ENCODE data around the gene NCKAP5. TPM values are rescaled to one million over a fixed set of nuclear protein-coding genes. Genes with fewer than 3 reads are reported as not detected.

The NCKAP5 gene
- total RNA-seq, 1 experiment from 2014 or later, result 3.2 TPM

- Histone ChIP-seq H3K9me2 (replicated peaks; ENCODE audit: low read length) (no peaks in the 10 kb centered on the region), H3K9me3 (ENCODE audit: low read length) (no peaks in the 10 kb centered on the region), H3K4me3 (ENCODE audit: low read length) (no peak overlapping the region), H3K4me1 (ENCODE audit: insufficient read depth, low read length) (no peaks in the 10 kb centered on the region), H4K20me1 (ENCODE audit: low read length) (no peaks in the 10 kb centered on the region), H3K27me3 (ENCODE audit: low read length) (no peaks in the 10 kb centered on the region), H2AFZ (ENCODE audit: low read length) (no peak overlapping the region), H3K27ac (ENCODE audit: low read length) (no peak overlapping the region), H3K9ac (ENCODE audit: low read length) (no peak overlapping the region), H3K4me2 (ENCODE audit: low read length) (no peak overlapping the region), H3F3A (ENCODE audit: low read length, unreplicated experiment) (no peaks in the 10 kb centered on the region), H3K79me2 (ENCODE audit: low read length) (no peaks in the 10 kb centered on the region), H3K36me3 (ENCODE audit: low read depth, low read length) (no peaks in the 10 kb centered on the region)
- ATAC-seq, result no peak
- no TSS peak for BruUV-seq (replicated peaks)
- intact Hi-C loops (cut with micrococcal nuclease), result no loop called here
- CTCF ChIA-PET, result no interaction called here
- no peak for DNase-seq
- no peak for TF ChIP-seq EZH2 (IDR thresholded peaks at IDR 0.05; ENCODE audit: low read length, unreplicated experiment)
- no peak for TF ChIP-seq CTCF (conservative IDR thresholded peaks at IDR 0.05; ENCODE audit: low read depth, low read length)
- TF ChIP-seq EZH2phosphoT487 (IDR thresholded peaks at IDR 0.05; ENCODE audit: borderline replicate concordance, low read length), result no peak
- POLR2A ChIA-PET (ENCODE audit: unreplicated experiment), result no interaction called here
These were observed 813.3 kb downstream of the NCKAP5 start for GRCh38 chr2:132754867-132755472.

DNA sequence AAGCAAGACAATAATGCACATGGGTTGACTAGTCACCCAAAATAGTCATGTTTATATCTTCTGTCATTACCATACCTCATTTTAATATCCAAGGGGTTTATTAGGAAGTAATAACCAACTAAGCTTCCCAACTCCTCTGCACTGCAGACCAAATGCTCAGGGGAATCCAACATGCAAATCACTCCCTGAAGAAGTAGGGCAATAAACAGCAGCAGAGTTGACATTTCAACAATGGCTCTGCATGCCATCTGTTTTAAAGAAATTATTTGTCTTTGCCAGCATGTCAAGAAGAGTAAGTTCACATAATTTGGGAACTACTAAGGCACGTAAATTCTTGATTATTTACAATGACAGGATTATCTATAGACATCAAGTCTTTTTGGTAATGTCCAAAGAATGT lies 813.9 kb downstream of the NCKAP5 start:
- DNase-seq (no peak), ATAC-seq (no peak)
- Histone ChIP-seq H2AFZ (ENCODE audit: low read length) (no peak overlapping the region), H3K27ac (ENCODE audit: low read length) (no peak overlapping the region), H3K9me2 (replicated peaks; ENCODE audit: low read length) (no peaks in the 10 kb centered on the region), H3K9ac (ENCODE audit: low read length) (no peak overlapping the region), H3K36me3 (ENCODE audit: low read depth, low read length) (no peaks in the 10 kb centered on the region), H3K9me3 (ENCODE audit: low read length) (no peaks in the 10 kb centered on the region), H3K79me2 (ENCODE audit: low read length) (no peaks in the 10 kb centered on the region), H3F3A (ENCODE audit: low read length, unreplicated experiment) (no peaks in the 10 kb centered on the region), H3K27me3 (ENCODE audit: low read length) (no peaks in the 10 kb centered on the region), H3K4me3 (ENCODE audit: low read length) (no peak overlapping the region), H3K4me2 (ENCODE audit: low read length) (no peak overlapping the region), H3K4me1 (ENCODE audit: insufficient read depth, low read length) (no peaks in the 10 kb centered on the region), H4K20me1 (ENCODE audit: low read length) (no peaks in the 10 kb centered on the region)
- intact Hi-C loops (cut with micrococcal nuclease), result no loop called here
- ChIA-PET CTCF (no interaction called here), POLR2A (ENCODE audit: unreplicated experiment) (no interaction called here)
- TF ChIP-seq EZH2phosphoT487 (IDR thresholded peaks at IDR 0.05; ENCODE audit: borderline replicate concordance, low read length), result no peak
- TF ChIP-seq EZH2 (IDR thresholded peaks at IDR 0.05; ENCODE audit: low read length, unreplicated experiment), result no peak
- TF ChIP-seq CTCF (conservative IDR thresholded peaks at IDR 0.05; ENCODE audit: low read depth, low read length), result no peak
- no TSS peak for BruUV-seq (replicated peaks)

GRCh38 chr2:132752421-132753206 lies 815.6 kb downstream of the NCKAP5 start:
- Histone ChIP-seq H3K4me1 (ENCODE audit: insufficient read depth, low read length) (no peaks in the 10 kb centered on the region), H3K27ac (ENCODE audit: low read length) (no peak overlapping the region), H3K36me3 (ENCODE audit: low read depth, low read length) (no peaks in the 10 kb centered on the region), H2AFZ (ENCODE audit: low read length) (no peak overlapping the region), H3K4me2 (ENCODE audit: low read length) (no peak overlapping the region), H3K9me3 (ENCODE audit: low read length) (no peaks in the 10 kb centered on the region), H3K27me3 (ENCODE audit: low read length) (no peaks in the 10 kb centered on the region), H3F3A (ENCODE audit: low read length, unreplicated experiment) (no peaks in the 10 kb centered on the region), H3K9me2 (replicated peaks; ENCODE audit: low read length) (no peaks in the 10 kb centered on the region), H4K20me1 (ENCODE audit: low read length) (no peaks in the 10 kb centered on the region), H3K9ac (ENCODE audit: low read length) (no peak overlapping the region), H3K4me3 (ENCODE audit: low read length) (no peak overlapping the region), H3K79me2 (ENCODE audit: low read length) (no peaks in the 10 kb centered on the region)
- no peak for ATAC-seq
- CTCF ChIA-PET, result no interaction called here
- no peak for DNase-seq
- intact Hi-C loops (cut with micrococcal nuclease), result no loop called here
- TF ChIP-seq EZH2phosphoT487 (IDR thresholded peaks at IDR 0.05; ENCODE audit: borderline replicate concordance, low read length) (no peak), CTCF (conservative IDR thresholded peaks at IDR 0.05; ENCODE audit: low read depth, low read length) (no peak), EZH2 (IDR thresholded peaks at IDR 0.05; ENCODE audit: low read length, unreplicated experiment) (no peak)
- no TSS peak for BruUV-seq (replicated peaks)
- POLR2A ChIA-PET (ENCODE audit: unreplicated experiment), result no interaction called here

Data from PC-3 (cell line).